Liver (tissue), 9 donors: ENCODE data around the gene KCNG3. TPM values are rescaled to one million over a fixed set of nuclear protein-coding genes. Genes with fewer than 3 reads are reported as not detected.

Experiments
- DNase-seq: peaks from one replicate; pipeline ENCODE4 v3.0.0-alpha.2; 2017; ENCODE audit warnings: low spot score
- H3K27ac ChIP-seq, 2 donors: one replicate each; pipeline ENCODE4 v1.7.0; 2013; ENCODE audit warnings: inconsistent platforms in 2 of 2, low read length in 2 of 2, control low read depth in 1 of 2, low read depth in 1 of 2, mild to moderate bottlenecking in 1 of 2
- H3K27me3 ChIP-seq, 4 donors: one replicate each; pipeline versions ENCODE4 v1.6.1 to v1.7.0; 2013; ENCODE audit warnings: low read length in 3 of 4, inconsistent platforms in 1 of 4, mild to moderate bottlenecking in 1 of 4, moderate library complexity in 1 of 4; ENCODE audit not compliant: control insufficient read depth in 4 of 4, insufficient read depth in 4 of 4
- H3K36me3 ChIP-seq, 4 donors: one replicate each; pipeline versions ENCODE4 v1.6.1 to v1.7.0; 2013; ENCODE audit warnings: low read length in 3 of 4, mild to moderate bottlenecking in 3 of 4, low read depth in 1 of 4, moderate library complexity in 1 of 4; ENCODE audit not compliant: control insufficient read depth in 4 of 4, insufficient read depth in 3 of 4
- H3K4me1 ChIP-seq, 4 donors: one replicate each; pipeline versions ENCODE4 v1.6.1 to v1.7.0; 2013; ENCODE audit warnings: low read length in 3 of 4, mild to moderate bottlenecking in 3 of 4, moderate library complexity in 1 of 4; ENCODE audit not compliant: control insufficient read depth in 4 of 4, insufficient read depth in 4 of 4
- H3K4me3 ChIP-seq, 3 donors: one replicate each; pipeline versions ENCODE4 v1.6.1 to v1.7.0; 2013; ENCODE audit warnings: low read length in 3 of 3, control low read depth in 1 of 3, low read depth in 1 of 3, mild to moderate bottlenecking in 1 of 3
- H3K9ac ChIP-seq, 2 donors: one replicate each; pipeline ENCODE4 v1.7.0; 2013; ENCODE audit warnings: low read length in 2 of 2, mild to moderate bottlenecking in 2 of 2, moderate library complexity in 2 of 2, control low read depth in 1 of 2, low read depth in 1 of 2
- H3K9me3 ChIP-seq, 4 donors: one replicate each; pipeline versions ENCODE4 v1.6.1 to v1.7.0; 2013; ENCODE audit warnings: low read length in 3 of 4; ENCODE audit not compliant: control insufficient read depth in 4 of 4
- EGR1 ChIP-seq, 2 donors: IDR thresholded peaks; 2 replicates each; pipeline ENCODE4 v1.6.1; 2016 to 2018; ENCODE audit warnings: antibody characterized with exemption in 2 of 2, low read depth in 2 of 2
- FOXA1 ChIP-seq: IDR thresholded peaks from 2 replicates; pipeline ENCODE4 v1.6.1; 2016; ENCODE audit warnings: antibody characterized with exemption
- FOXA2 ChIP-seq: IDR thresholded peaks from 2 replicates; pipeline ENCODE4 v1.6.1; 2016; ENCODE audit warnings: antibody characterized with exemption
- GABPA ChIP-seq, 2 donors: IDR thresholded peaks in 1 of 2; conservative IDR thresholded peaks in 1 of 2; 2 replicates each; pipeline ENCODE4 v1.6.1; 2016; ENCODE audit warnings: antibody characterized with exemption in 2 of 2, mild to moderate bottlenecking in 1 of 2, moderate library complexity in 1 of 2
- HNF4A ChIP-seq, 2 donors: conservative IDR thresholded peaks; 2 replicates each; pipeline ENCODE4 v1.6.1; 2016; ENCODE audit warnings: antibody characterized with exemption in 2 of 2, mild to moderate bottlenecking in 2 of 2
- HNF4G ChIP-seq: IDR thresholded peaks from 2 replicates; pipeline ENCODE4 v1.6.1; 2016; ENCODE audit warnings: antibody characterized with exemption
- JUND ChIP-seq, 2 donors: IDR thresholded peaks; 2 replicates each; pipeline ENCODE4 v1.6.1; 2016; ENCODE audit warnings: antibody characterized with exemption in 2 of 2
- NR2F2 ChIP-seq: IDR thresholded peaks from 2 replicates; pipeline ENCODE4 v1.6.1; 2016; ENCODE audit warnings: antibody characterized with exemption
- RAD21 ChIP-seq, 2 donors: IDR thresholded peaks; 2 replicates each; pipeline ENCODE4 v1.6.1; 2016; ENCODE audit warnings: antibody characterized with exemption in 2 of 2, mild to moderate bottlenecking in 2 of 2
- RXRA ChIP-seq, 2 donors: IDR thresholded peaks; 2 replicates each; pipeline ENCODE4 v1.6.1; 2017 to 2018; ENCODE audit warnings: antibody characterized with exemption in 2 of 2, mild to moderate bottlenecking in 1 of 2
- SP1 ChIP-seq: IDR thresholded peaks from 2 replicates; pipeline ENCODE4 v1.6.1; 2018; ENCODE audit warnings: antibody characterized with exemption, mild to moderate bottlenecking
- TAF1 ChIP-seq: conservative IDR thresholded peaks from 2 replicates; pipeline ENCODE4 v1.6.1; 2016; ENCODE audit warnings: antibody characterized with exemption, mild to moderate bottlenecking
- YY1 ChIP-seq: IDR thresholded peaks from 2 replicates; pipeline ENCODE4 v1.6.1; 2016; ENCODE audit warnings: antibody characterized with exemption, mild to moderate bottlenecking
- WGBS: extraction: QIAGEN DNeasy Blood & Tissue Kit; methylation state at CpG from one replicate; pipeline ENCODE4 v1.1.7; 2013; 5-methylcytosine and 5-hydroxymethylcytosine counted together
- polyA plus RNA-seq, 2 donors: library from polyadenylated mRNA; stranded (reverse) in 1 of 2; unstranded in 1 of 2; fragments of 200-250 nt in 1 of 2; fragments of >200 nt in 1 of 2; fragmentation: Nextera tagmentation in 1 of 2; extraction: Ambion mirVana in 1 of 2; gene quantifications; one replicate each; pipeline versions ENCODE4 v1.2.1 to v1.2.3, GENCODE V29; 2013 to 2015
- total RNA-seq, 2 donors: library from RNA; depleted of rRNA; stranded (reverse); fragments of >200 nt; gene quantifications; one replicate each; pipeline ENCODE4 v1.2.3, GENCODE V29; 2014
- TF ChIP-seq, protein P1 (sequence below): fragments of 150-350 bp; IDR thresholded peaks from 2 replicates; pipeline ENCODE4 v1.5.1; 2017; ENCODE audit warnings: improper control_type of control experiment, low read depth, low read length; ENCODE audit not compliant: missing input control
- TF ChIP-seq, protein P2 (sequence below): IDR thresholded peaks from 2 replicates; pipeline ENCODE4 v1.6.1; 2016; ENCODE audit warnings: antibody characterized with exemption
- TF ChIP-seq, protein P3 (sequence below): IDR thresholded peaks from 2 replicates; pipeline ENCODE4 v1.6.1; 2016; ENCODE audit warnings: antibody characterized with exemption
- TF ChIP-seq, protein P4 (sequence below): IDR thresholded peaks from 2 replicates; pipeline ENCODE4 v1.6.1; 2016; ENCODE audit warnings: antibody characterized with exemption
- donor health status: healthy.
- donor health status: healthy.
- donor health status: healthy.
- donor health status: healthy.
- donor health status: healthy.

The KCNG3 gene
- total and polyA plus RNA-seq, 4 donors: not detected

DNA sequence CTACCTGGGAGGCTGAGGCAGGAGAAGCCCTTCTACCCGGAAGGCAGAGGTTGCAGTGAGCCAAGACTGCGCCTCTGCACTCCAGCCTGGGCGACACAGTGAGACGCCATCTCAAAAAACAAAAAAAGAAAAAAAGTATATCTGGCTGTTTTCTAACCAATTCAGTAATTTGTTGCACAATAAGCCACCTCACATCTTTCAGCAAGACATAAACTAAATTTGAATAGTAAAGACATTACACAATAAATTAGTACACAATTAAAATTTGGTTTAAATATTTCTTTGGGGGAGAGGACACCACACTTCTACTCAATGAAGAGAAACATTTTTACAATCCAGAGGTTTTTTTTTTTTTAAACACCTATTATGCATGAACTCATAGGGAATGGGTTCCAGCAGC, 38.6 kb upstream of the KCNG3 start (continued):
- TF ChIP-seq, protein P1, sequence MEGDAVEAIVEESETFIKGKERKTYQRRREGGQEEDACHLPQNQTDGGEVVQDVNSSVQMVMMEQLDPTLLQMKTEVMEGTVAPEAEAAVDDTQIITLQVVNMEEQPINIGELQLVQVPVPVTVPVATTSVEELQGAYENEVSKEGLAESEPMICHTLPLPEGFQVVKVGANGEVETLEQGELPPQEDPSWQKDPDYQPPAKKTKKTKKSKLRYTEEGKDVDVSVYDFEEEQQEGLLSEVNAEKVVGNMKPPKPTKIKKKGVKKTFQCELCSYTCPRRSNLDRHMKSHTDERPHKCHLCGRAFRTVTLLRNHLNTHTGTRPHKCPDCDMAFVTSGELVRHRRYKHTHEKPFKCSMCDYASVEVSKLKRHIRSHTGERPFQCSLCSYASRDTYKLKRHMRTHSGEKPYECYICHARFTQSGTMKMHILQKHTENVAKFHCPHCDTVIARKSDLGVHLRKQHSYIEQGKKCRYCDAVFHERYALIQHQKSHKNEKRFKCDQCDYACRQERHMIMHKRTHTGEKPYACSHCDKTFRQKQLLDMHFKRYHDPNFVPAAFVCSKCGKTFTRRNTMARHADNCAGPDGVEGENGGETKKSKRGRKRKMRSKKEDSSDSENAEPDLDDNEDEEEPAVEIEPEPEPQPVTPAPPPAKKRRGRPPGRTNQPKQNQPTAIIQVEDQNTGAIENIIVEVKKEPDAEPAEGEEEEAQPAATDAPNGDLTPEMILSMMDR: no peak
- TF ChIP-seq RAD21 (IDR thresholded peaks at IDR 0.05) (no peak), FOXA2 (no peak), HNF4G (no peak)
- TF ChIP-seq, protein P2, sequence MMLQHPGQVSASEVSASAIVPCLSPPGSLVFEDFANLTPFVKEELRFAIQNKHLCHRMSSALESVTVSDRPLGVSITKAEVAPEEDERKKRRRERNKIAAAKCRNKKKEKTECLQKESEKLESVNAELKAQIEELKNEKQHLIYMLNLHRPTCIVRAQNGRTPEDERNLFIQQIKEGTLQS: no peak

DNA sequence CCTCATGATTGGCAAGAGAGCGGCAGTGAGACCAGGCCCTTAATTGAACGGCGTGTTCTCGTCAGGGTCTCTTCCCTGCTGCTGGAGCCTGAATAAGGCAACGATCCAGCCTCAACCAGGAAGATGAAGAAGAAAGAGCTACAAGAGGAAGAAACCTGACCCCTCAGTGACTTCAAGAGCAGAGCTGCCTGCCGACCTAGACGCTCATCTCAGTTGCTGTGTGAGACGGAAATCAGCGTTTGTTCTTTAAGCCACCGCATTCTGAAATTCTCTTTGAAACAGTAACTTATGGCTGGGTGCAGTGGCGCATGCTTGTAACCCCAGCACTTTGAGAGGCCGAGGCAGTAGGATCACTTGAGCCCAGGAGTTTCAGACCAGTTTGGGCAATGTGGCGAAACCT, 29.6 kb upstream of the KCNG3 start:
- H3K27ac ChIP-seq: no peak overlapping the region
- H3K9ac ChIP-seq: no peak overlapping the region
- H3K9me3 ChIP-seq: no peaks in the 10 kb centered on the region
- DNase-seq: no peak
- no peaks in the 10 kb centered on the region for H3K27me3 ChIP-seq
- no peaks in the 10 kb centered on the region for H3K36me3 ChIP-seq
- no peaks in the 10 kb centered on the region for H3K4me1 ChIP-seq
- WGBS: 75% methylated on average over 13 of the region's 13 CpGs
- H3K4me3 ChIP-seq: no peak overlapping the region
- TF ChIP-seq FOXA1 (no peak), GABPA (IDR thresholded peaks at IDR 0.05 in 1 of 2, conservative IDR thresholded peaks at IDR 0.05 in 1 of 2) (no peak), EGR1 (IDR thresholded peaks at IDR 0.05; ENCODE audit: low read depth in 2 of 2) (no peak), RXRA (IDR thresholded peaks at IDR 0.05) (no peak), SP1 (no peak), JUND (IDR thresholded peaks at IDR 0.05) (no peak)
- TF ChIP-seq, protein P3, sequence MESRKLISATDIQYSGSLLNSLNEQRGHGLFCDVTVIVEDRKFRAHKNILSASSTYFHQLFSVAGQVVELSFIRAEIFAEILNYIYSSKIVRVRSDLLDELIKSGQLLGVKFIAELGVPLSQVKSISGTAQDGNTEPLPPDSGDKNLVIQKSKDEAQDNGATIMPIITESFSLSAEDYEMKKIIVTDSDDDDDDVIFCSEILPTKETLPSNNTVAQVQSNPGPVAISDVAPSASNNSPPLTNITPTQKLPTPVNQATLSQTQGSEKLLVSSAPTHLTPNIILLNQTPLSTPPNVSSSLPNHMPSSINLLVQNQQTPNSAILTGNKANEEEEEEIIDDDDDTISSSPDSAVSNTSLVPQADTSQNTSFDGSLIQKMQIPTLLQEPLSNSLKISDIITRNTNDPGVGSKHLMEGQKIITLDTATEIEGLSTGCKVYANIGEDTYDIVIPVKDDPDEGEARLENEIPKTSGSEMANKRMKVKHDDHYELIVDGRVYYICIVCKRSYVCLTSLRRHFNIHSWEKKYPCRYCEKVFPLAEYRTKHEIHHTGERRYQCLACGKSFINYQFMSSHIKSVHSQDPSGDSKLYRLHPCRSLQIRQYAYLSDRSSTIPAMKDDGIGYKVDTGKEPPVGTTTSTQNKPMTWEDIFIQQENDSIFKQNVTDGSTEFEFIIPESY: no peak

DNA sequence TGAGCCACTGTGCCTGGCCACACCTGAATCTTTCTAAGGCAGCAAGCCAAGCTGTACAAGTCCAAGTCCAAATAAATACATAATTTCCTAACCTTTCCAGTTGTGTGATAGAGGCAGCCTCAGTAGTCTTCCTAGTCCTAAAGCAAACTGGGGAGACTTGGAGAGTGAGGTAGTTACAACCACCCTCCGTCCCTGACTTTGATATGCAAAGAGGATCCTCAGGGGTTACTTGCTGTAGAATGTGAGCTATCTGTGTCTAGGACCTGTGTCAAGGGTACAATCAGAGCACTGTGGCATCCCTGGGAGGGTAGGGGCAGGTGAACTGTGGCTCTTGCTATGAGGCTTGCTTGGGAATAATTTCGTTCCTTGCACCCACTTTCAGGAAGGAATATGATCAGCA, 28.3 kb upstream of the KCNG3 start:
- Histone ChIP-seq H3K27me3 (no peaks in the 10 kb centered on the region), H3K27ac (no peak overlapping the region), H3K36me3 (no peaks in the 10 kb centered on the region), H3K4me3 (no peak overlapping the region), H3K9me3 (no peaks in the 10 kb centered on the region), H3K9ac (no peak overlapping the region), H3K4me1 (no peaks in the 10 kb centered on the region)
- no peak for DNase-seq
- TF ChIP-seq TAF1: no peak
- TF ChIP-seq NR2F2: no peak
- TF ChIP-seq, protein P2: no peak
- TF ChIP-seq RXRA (IDR thresholded peaks at IDR 0.05): no peak
- 37% methylated on average over 2 of the region's 2 CpGs for WGBS

DNA sequence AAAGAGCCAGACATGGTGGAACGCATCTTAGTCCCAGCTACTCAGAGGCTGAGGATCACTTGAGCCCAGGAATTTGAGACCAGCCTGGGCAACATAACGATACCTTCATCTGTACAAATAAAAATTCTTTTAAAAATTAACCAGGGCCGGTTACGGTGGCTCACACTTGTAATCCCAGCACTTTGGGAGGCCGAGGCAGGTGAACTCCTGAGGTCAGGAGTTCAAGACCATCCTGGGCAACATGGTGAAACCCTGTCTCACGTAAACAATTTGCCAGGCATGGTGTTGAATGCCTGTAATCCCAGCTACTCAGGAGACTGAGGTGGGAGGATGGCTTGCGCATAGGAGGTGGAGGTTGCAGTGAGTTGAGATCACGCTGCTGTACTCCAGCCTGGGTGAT, 25.8 kb upstream of the KCNG3 start:
- no peaks in the 10 kb centered on the region for H3K27me3 ChIP-seq
- no peaks in the 10 kb centered on the region for H3K36me3 ChIP-seq
- 59% methylated on average over 8 of the region's 8 CpGs for WGBS
- H3K9me3 ChIP-seq: no peaks in the 10 kb centered on the region
- no peak overlapping the region for H3K4me3 ChIP-seq
- H3K27ac ChIP-seq: no peak overlapping the region
- no peak overlapping the region for H3K9ac ChIP-seq
- no peak for DNase-seq
- H3K4me1 ChIP-seq: no peaks in the 10 kb centered on the region
- TF ChIP-seq, protein P4, sequence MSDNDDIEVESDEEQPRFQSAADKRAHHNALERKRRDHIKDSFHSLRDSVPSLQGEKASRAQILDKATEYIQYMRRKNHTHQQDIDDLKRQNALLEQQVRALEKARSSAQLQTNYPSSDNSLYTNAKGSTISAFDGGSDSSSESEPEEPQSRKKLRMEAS: no peak
- TF ChIP-seq NR2F2 (no peak), SP1 (no peak), JUND (IDR thresholded peaks at IDR 0.05) (no peak), EGR1 (IDR thresholded peaks at IDR 0.05; ENCODE audit: low read depth in 2 of 2) (no peak), GABPA (IDR thresholded peaks at IDR 0.05 in 1 of 2, conservative IDR thresholded peaks at IDR 0.05 in 1 of 2) (no peak), HNF4A (conservative IDR thresholded peaks at IDR 0.05) (no peak), RAD21 (IDR thresholded peaks at IDR 0.05) (no peak), TAF1 (no peak), YY1 (no peak), HNF4G (no peak), FOXA2 (no peak)
- TF ChIP-seq, protein P2: no peak
- TF ChIP-seq, protein P3: no peak
